NCI-H146 (cell line): ENCODE data around the gene CYB561D2.

Experiments used
- DNase-seq: peaks from one replicate; lab custom pipeline; 2025; lab: John Stamatoyannopoulos, UW

Gene CYB561D2

DNA sequence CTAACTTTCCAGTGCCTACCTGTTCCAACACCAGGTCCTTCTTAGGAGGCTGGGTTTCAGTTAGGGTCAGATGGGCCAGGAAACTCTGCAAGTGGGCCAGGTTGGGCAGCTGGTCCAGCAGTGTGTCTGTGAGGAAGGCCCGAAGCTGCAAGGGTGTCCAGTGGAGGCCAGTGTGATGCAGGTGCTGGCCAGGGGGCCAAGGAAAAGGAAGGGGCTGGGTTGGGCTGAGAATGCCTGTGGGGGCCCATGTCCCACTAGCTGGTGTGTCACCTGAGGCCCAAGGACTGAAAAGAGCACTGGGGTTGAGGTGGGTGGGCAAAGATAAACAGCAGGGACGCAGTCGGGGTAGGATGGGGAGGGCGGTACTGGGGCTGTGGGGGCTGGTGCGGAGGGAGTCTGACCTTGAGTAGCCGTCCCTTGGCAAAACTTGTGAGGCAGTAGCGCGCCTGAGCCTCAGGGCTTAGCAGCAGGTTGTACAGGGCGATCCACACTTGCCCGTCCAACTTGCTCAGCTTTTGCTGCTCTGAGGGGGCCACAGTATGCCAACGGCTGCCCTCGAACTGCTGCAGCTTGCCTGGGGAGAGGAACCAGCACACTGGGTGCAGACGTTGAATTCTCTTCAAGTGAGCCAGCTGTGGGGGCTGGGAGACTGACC, 8.5 kb upstream of the CYB561D2 start:
- DNase-seq, result no peak

DNA sequence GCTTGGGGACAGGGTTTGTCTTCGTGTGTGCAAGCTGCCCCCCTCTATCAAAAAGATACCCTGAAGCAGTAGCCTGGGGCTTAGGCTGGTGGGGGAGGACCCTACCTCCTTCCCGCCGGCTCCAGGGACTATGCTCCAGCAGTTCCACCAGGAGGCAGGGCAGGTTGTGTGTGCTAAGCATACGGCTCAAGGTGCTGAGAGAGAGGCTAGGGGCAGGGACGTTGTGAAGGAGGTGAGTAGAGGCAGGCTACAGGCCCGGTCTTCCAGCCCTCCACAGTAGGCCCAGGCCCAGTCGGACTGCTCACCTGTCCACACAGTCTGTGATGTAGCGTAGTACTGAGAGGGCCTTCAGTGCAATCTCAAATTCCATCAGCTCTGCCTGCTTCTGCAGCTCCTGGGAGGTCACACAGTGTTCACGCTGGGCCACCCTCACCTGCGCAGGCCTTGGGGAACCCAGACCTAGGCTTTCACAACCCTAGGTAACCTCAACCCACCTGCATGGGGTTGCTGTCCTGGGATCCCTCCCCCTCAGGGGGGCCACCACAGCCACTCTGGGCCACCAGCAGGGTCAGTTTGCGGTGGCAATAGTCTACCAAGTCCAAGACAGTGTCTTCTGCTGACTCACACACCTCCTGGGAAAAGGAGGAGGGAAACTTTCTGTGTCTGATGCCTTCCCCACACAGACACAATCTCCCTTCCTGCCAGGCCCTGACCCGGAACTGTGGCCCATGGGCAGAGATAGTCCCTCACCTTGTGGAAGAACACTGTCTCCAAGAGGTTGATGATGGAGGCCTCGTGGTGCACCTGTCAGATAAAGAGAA, 7.6 kb upstream of the CYB561D2 start:
- DNase-seq, result no peak

DNA sequence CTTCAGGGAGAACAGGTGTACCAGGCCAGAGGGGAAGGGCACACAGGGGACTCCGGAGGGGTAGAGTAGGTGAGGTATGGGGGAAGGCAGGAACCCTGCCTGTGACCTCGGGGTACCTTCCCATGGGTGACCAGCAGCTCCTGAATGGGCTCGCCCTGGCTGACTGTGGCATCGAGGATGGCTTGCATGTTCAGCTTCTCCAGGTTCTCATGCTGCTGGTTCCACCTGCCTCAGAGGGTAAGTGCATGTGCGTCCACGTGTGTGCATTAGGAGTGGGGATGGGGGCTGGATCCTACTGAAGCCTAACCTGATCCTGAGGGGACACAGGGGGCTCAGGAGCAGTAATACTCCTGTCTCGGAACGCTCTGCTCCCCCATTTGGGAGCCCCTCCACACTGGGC, 5.7 kb upstream of the CYB561D2 start:
- DNase-seq, result no peak

DNA sequence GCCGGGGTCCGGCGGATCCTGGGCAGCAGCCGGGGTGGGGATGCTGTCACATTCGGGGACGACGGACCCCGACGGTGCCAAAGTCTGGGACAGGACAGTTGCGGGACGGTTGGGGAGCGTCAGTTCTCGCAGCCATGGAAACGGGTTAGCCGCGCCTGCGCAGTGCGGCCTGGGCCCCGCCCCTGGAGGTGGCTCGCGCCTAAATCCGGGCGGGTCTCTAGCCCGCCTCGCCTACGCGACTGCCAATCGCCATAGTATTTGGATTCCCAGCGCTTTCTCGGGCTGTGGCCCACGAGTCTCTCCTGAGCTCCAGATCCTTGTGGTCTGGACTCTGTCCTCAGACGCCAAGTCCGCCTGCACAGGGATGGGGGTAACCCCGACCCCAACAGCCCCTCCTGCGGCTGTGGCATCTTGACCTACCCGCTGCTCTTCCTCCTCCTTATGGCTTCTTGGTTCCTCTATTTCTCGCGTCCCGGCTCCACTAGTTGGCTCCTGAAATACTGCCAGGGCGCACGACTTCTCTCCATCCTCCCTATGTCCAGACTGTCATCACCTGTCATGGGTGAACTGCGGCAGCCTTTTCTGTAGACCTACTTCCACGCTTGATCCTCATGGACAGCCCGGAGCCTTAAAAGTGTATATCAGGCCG, 5.0 kb upstream of the CYB561D2 start, which contains the start of gene ZMYND10:
TSS of gene ZMYND10 (minus strand) at position 147 of the 649 bp plus-strand sequence. CDS start 153 bp downstream, outside the sequence.
- peak; percentile 64 for DNase-seq

DNA sequence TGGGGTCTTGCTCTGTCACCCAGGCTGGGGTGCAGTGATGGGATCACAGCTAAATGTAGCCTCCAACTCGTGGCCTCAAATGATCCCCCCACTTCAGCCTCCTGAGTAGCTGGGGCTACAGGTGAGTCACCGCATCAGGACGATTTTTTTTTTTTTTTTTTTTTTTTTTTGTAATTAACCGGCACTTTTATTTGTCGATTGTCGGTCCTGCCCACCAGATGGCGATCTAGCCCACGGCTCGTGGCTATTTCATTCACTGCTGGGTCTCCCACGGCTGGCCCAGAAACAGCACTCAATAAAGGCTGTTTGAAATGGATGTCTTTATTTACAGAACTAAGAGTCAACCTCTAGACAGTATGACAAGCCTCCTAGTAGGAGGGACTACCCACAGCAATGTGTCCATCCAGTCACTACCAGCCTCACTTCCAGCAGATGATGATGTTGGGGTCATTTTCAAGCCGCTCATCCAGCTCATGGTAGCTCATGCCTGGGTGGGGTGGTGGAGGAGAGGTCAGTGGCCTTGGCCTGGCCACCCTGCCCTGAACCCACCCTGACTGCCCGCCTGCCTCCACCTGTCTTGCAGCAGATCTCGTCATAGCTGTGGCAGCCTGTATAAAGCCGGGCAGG, 3.4 kb upstream of the CYB561D2 start:
- DNase-seq, result peak; percentile 72

DNA sequence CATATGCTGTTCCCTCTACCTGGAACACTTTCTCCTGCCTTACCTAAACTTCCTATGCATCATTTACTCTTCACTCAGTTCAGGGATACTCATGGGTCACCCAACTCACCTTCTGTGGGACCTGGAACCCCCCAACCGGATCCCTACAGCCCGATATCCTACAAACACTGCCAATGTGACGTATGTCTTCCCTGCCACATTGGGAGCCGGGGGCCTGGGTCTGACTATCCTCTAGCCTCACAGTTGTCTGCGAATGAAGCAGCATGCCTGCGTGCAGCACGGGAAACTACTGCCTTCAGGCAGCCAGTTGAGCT, 492 bp upstream of the CYB561D2 start:
- no peak for DNase-seq

DNA sequence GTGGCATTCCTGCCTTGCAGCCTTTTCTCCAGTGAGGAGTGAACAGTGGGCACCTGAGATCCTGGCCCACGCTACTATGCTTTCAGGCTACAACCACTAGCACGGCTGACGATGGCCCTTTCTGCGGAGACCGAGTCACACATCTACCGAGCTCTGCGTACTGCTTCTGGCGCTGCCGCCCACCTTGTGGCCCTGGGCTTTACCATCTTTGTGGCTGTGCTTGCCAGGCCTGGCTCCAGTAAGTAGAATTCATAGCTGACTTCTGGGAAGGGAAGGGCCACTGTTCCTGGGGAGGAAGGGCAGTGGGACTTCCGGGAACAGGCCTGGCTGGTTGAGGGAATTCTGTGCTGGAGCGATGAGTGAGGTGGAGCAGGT, 648 bp downstream of the CYB561D2 start:
- no peak for DNase-seq

DNA sequence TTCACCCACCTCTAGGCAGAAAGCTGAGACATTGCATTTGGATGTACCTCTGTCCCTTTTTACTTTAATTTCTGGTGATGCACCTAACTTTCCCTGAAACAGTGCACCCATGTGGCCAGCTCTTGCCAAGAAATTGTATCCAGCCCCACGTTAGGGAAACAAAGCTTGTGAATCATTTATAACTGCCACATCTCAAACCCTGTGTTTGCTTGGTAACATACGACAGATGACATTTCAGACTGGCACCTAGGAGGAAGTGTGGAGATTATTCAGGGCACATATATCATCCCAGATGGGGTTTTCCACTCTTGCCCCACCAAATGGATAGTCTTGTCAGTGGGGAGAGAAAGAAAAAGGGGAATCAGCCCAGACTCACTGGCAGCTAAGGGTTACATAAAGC, 2.1 kb downstream of the CYB561D2 start:
- DNase-seq, result no peak

DNA sequence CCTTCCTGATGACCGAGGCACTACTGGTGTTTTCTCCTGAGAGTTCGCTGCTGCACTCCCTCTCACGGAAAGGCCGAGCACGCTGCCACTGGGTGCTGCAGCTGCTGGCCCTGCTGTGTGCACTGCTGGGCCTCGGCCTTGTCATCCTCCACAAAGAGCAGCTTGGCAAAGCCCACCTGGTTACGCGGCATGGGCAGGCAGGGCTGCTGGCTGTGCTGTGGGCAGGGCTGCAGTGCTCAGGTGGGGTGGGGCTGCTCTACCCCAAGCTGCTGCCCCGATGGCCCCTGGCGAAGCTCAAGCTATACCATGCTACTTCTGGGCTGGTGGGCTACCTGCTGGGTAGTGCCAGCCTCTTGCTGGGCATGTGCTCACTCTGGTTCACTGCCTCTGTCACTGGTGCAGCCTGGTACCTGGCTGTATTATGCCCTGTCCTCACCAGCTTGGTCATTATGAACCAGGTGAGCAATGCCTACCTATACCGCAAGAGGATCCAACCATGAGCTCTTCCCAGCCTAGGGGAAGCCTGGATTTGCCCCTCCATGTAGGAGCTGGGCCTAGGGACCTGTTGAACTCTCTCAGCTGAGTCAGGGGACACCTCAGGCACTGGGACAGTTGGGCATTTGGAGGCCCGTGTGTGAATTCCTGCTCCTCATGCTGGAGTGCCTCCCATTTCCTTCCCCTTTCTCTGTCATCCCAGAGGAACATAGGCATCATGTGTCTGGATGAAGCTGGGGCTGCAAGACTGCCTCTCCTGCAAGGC, 2.8 kb downstream of the CYB561D2 start:
- no peak for DNase-seq

DNA sequence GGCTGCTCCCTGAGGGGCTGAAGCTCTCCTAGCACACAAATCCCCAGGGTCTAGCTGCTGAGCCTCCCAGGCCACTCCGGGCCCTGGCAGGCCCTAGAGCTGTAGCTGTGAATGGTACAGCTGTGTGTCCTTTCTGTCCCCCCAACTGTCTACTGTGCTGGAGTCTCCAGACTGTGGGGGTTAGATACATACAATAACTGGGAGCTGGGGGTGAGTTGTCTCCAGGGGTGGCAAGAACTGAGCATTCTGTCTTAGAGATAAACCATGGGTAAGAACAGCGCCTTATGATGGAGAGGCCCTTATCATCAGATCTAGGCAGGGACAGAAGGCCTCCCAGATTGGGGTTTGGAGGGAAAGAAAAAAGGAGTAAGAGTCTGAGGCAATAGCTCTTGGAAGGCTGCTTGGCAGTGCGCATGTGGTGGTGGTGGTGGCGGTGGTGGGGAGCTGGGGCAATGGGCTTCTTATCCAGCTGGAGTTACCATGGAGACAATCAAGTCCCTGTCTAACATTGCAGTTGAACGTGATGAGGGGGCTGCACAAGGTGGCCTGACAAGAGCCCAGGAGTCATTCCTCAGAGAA, 3.6 kb downstream of the CYB561D2 start:
- DNase-seq, result no peak

DNA sequence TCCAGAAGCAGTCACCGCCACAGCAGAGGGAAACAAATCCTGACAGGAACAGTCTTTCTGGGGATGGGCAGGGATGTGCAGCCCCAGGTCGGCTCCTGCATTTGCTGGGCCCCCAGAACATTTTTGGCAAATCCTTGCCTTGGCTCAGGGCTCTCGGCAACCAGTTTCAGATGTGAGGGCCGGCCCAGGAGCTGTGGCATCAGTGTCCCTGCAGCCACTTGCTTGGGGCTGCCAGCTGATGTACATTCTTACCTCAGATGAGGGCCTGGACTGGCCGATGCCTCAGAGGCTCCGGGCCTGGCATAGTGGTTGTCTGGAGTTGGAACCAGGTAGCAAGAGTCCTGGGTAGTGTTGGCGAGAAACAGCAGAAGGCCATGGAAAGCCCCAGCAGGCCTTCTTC, 4.2 kb downstream of the CYB561D2 start:
- no peak for DNase-seq

DNA sequence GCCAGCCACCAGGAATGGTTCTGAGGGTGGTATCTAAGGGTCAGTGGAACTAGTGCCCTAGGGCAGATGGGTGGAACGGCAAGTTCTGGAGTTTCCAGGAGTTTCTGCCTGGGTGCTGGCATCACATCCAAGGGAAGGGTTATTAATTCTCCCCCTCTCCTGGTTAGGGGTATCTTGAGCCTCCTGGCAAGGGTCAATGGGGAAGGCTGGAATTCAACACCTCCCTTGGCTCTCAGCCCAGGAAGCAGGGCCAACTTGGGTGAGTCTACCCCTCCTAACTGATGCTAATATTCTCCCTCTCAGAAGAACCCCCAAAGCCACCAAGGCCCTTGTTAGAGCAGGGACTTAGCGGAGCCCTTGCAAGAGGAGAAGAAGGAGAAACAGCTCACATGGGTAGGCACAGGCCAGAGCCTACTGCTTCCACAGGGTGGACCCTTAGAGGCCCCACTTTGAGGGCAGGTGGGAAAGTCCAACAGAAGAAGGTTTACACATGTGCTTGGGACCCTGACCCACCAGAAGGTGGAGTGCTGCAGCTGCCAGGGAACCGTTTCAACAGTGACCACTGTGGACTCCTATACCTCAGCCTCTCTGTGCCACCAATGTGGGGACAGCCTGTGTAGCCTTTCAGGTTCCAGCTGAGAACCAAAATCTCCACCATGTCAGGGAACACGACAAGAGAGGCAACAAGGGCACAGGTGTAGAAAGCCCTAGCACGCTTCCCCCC, 5.3 kb downstream of the CYB561D2 start:
- no peak for DNase-seq

DNA sequence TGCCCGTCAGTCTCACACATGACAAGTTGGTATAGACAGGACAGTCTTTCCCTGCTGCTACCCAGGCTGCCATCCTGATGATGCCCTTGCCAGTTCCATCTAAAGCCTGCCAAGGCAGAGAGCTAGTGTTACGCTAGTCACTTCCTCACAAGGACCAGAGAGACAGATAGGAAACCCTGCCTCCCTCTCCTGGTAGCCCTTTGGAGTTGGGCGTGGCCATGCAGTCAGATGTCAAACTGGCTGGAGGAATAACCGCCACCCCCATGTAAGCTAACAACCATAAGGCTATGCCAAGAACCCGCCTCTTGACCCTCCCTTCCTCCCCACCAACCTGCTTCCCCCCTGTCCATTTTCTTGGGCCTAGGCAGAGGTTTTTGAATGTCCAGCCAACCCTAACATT, 5.9 kb downstream of the CYB561D2 start:
- DNase-seq, result no peak

DNA sequence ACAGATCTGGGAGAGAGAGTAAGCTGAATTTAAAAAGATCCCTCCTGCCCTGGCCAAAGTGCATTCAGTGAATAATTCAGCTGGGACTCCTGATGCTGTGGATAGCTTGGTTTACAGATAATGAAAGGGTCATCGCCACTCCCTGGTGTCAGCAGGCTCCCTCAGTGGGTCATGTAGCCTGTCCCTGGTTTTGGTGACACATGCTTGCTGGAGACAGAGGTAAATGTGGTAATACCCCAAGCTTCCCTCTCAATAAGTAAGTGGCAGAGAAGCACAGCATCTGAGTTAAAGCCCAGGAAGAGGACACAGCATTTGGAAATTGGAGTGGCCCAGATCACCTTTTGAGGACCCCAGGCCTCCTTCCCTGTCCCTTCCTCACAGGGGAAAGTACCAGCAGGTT, 6.8 kb downstream of the CYB561D2 start:
- no peak for DNase-seq

DNA sequence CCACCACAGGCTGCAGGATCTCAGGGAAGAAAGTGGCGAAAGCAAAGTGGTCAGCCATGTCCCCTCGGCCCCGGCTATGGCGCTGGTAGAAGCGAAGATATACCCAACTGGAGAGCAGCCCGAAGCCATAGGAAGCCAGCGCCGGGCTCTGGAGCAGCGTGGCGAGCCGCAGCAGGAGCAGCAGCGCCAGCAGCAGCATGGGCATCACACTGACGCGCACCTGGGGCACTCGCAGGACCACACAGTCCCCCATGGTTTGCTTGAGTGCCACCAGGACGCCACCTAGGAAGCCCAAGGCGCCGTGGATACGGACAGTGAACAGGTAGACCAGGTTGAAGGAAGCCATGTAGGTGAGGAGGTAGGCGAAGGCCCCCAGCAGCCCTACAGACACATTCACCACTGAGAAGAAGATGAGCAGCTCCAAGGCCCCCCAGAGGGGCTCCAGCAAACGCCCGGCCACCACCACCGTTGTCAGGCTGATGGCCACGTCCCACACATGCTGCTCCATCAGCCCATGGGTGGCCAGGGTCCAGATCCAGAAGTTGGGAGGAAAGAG, 7.8 kb downstream of the CYB561D2 start:
- no peak for DNase-seq

DNA sequence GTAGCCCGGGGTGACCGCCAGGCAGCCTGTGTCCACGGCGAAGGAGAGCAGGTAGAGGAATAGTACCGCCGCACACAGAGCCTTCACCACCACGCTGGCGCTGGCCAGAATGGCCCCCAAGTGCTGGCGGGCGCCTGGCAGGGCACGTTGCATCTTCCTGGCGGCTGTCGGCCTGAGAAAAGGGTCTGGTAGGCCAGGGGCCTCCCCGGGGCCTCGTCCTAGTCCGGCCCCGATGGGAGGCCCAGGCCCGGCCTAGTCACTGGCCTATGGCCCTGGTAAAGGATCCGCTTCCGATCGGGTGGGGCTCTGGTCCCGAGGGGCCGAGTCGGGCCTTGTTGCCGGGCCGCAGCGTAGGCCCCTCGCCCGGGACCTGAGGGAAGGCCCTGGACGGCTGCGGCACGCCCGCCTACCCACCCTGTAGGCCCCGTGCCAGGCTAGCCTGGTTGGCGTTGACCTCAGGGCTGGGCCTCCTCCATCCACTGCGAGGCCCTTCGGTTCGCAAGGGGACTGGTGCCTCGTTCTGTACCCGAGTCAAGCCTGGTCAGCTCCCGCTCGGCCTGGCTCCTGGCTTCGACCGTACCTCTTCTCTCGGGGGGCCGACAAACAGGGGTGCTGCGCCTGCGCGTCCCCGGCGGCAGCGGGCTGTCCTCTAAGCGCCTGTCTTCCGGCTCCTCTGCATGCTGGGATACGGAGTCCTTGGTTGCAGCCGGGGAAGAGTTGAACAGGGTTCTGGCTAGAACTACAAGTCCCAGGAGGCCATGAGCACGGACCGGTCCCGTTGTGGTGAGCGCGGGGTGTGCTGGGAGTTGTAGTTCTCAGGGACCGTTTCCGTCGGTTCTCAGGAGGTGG, 8.5 kb downstream of the CYB561D2 start, which contains the start of gene TMEM115:
TSS of gene TMEM115 (minus strand) at position 611 of the 849 bp plus-strand sequence. CDS start at position 153, 458 bp downstream.
- peak; percentile 96 for DNase-seq

DNA sequence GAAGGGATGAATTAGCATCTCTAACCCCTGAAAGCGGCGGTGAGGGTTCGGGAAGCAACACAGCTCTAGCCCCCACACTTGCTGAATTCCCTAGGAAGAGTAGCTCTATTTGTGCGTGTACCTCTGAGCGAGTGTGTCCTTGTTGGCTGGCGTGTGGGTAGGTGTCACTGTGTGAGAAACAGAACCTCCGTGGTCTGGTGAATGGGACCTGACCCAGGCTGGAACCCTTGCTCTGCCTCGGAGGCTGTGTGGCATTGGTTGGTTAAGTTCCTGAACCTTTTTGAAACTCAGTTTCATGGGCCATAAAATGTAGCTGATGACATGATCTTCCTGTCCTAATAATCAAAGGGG, 9.1 kb downstream of the CYB561D2 start:
- DNase-seq, result no peak

DNA sequence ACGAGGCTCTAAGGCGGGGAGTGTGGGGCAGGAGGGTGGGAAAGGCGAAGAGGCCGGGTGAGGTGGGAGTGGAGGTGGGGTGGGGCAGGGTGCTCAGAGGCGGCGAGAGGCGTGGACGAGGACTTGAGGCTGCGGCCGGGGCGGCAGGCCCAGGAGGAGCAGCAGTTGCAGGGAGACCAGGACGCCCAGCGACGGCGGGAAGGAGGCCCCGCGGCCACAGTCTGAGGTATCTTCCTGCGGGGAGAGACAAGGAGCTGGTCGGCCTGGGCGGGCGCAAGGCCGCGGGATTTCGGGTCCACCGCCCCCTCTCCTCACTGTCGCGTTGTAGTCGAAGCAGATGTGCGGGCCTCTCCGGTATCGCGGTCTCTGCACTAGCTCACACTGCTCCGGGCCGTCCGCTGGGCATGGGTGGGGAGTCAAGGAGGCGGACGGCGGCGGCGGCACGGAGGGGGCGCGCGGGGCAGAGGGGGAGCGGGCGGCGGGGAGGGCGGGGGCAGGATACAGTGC, 14.0 kb downstream of the CYB561D2 start:
- no peak for DNase-seq

DNA sequence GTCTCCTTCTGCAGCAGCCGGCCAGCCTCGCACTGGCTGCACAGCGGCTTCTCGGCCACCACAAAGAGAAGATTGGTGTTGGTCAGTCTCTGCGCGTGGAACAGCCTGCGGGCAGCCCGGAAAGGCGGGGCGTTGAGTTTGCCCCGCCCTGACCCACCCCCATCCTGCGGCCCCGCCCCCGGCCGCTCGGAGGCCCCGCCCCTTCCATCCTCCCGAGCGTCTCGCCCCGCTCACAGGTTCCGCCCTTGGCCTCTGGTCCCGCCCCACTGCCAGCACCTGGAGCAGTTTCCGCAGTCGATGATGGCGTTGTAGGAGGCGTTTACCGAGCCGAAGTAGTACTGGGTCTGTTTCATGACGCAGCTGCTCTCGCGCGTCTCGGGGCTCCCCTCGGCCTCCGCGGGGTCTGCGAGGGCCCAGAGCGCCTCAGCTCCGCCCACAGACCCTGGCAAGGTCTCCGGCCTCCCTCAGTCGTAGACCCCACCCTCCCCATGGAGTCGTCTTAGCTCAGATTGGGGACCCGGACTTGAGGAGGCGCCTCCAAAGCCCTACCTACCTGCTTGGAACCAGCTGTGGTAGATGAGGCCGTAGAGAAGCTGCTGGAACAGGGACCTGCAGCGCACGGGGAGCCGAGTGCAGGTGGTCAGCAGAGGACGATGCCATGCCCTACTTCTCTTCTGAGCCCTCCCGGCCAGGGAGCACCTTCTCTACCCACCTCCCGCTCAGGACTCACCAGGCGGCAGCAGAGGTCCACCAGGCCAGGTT, 14.6 kb downstream of the CYB561D2 start:
- peak; percentile 87 for DNase-seq
